K562 (cell line): Measurements from ENCODE around the gene SELENOI. TPM values are rescaled to one million over a fixed set of nuclear protein-coding genes. Genes with fewer than 3 reads are reported as not detected.
A peak's percentile ranks its signal among the peaks of the same experiment; 100 is the strongest.

Experiments used
- ATAC-seq: fragments of 200-7000 bp; cut with Tn5 transposase; 3 replicates; pipeline ENCODE4 v1.9.1; 2020; ENCODE audit warnings: moderate library complexity
- BruUV-seq: library from RNA; stranded (reverse); fragments of 400-500 nt; replicated peaks from 2 replicates; lab custom pipeline; 2021; lab: Mats Ljungman, UMichigan
- CTCF ChIA-PET: fragments of 300-600 bp; formaldehyde crosslinking; extraction: SDS; loops from one replicate; lab custom pipeline; 2021; ENCODE audit warnings: low intra/inter-chr PET ratio; lab: Yijun Ruan, JAX
- POLR2A ChIA-PET: fragments of 300-600, 350-650 bp; sonication (Branson Sonifier 250); formaldehyde crosslinking; extraction: SDS; loops from one replicate; lab custom pipeline; 2021; ENCODE audit warnings: antibody characterized with exemption, inconsistent platforms; lab: Yijun Ruan, JAX
- DNase-seq, 4 experiments: peaks; one replicate each; pipeline versions ENCODE4 v3.0.0 to v3.0.0-alpha.2; 2011 to 2018; ENCODE audit warnings: low spot score in 3 of 4, mixed read lengths in 3 of 4; ENCODE audit errors: extremely low read depth in 1 of 4
- FAIRE-seq: peaks from 2 replicates; lab custom pipeline; 2011; peaks lifted over from hg19 to GRCh38; lab: Jason Lieb, UNC
- H2AFZ ChIP-seq: 2 replicates; pipeline ENCODE4 v1.6.0; 2011; ENCODE audit warnings: low read depth, low read length, control low read depth, inconsistent platforms
- H3K27ac ChIP-seq: fragments of 200-600 bp; 3 replicates; pipeline ENCODE4 v1.8.0; 2011; ENCODE audit warnings: low read depth, mild to moderate bottlenecking, control low read depth, inconsistent platforms, low read length, moderate library complexity, mixed read lengths; ENCODE audit errors: extremely low read depth
- H3K27me3 ChIP-seq, 2 experiments: fragments of 300-600 bp in 1 of 2; 2 replicates in 1 of 2; 3 replicates in 1 of 2; pipeline versions ENCODE4 v1.6.0 to v1.8.0; 2011; ENCODE audit warnings: inconsistent platforms in 2 of 2, low read length in 2 of 2, mild to moderate bottlenecking in 1 of 2, mixed read lengths in 1 of 2, moderate library complexity in 1 of 2; ENCODE audit not compliant: control insufficient read depth in 2 of 2, insufficient read depth in 2 of 2
- H3K36me3 ChIP-seq: fragments of 300-600 bp; 3 replicates; pipeline ENCODE4 v1.8.0; 2011; ENCODE audit warnings: mild to moderate bottlenecking, low read length, inconsistent platforms; ENCODE audit not compliant: control insufficient read depth, insufficient read depth
- H3K4me1 ChIP-seq, 2 experiments: fragments of 200-600 bp in 1 of 2; replicated peaks in 1 of 2; 2 replicates in 1 of 2; 3 replicates in 1 of 2; pipeline versions ENCODE4 v1.5.1 to v1.8.0; 2011; ENCODE audit warnings: inconsistent platforms in 2 of 2, low read length in 2 of 2, mild to moderate bottlenecking in 1 of 2, mixed read lengths in 1 of 2, moderate library complexity in 1 of 2; ENCODE audit not compliant: control insufficient read depth in 2 of 2, insufficient read depth in 2 of 2
- H3K4me2 ChIP-seq: 2 replicates; pipeline ENCODE4 v1.6.1; 2011; ENCODE audit warnings: low read length, control low read depth, inconsistent platforms, mixed read lengths; ENCODE audit not compliant: insufficient read depth
- H3K4me3 ChIP-seq: fragments of 200-600 bp; sonication (generic), shearing (Covaris generic); 2 replicates; pipeline ENCODE4 v1.5.1; 2016; ENCODE audit warnings: control low read depth, inconsistent platforms
- H3K79me2 ChIP-seq: fragments of 200-600 bp; 3 replicates; pipeline ENCODE4 v1.8.0; 2011; ENCODE audit warnings: low read length, inconsistent platforms; ENCODE audit not compliant: control insufficient read depth, insufficient read depth
- H3K9ac ChIP-seq, 2 experiments: 2 replicates each; pipeline versions ENCODE4 v1.6.0 to v1.6.1; 2011; ENCODE audit warnings: low read depth in 2 of 2, low read length in 2 of 2, control low read depth in 1 of 2, inconsistent platforms in 1 of 2, mild to moderate bottlenecking in 1 of 2, mixed read lengths in 1 of 2; ENCODE audit not compliant: insufficient read depth in 1 of 2
- H3K9me1 ChIP-seq: one replicate; pipeline ENCODE4 v1.6.0; 2011; ENCODE audit warnings: inconsistent platforms, mild to moderate bottlenecking, low read length, moderate library complexity; ENCODE audit not compliant: control insufficient read depth, insufficient read depth
- H3K9me3 ChIP-seq: replicated peaks from 2 replicates; pipeline ENCODE4 v1.5.1; 2011; ENCODE audit warnings: low read depth, low read length, inconsistent platforms; ENCODE audit not compliant: control insufficient read depth, insufficient read depth
- H4K20me1 ChIP-seq: replicated peaks from 2 replicates; pipeline ENCODE4 v1.6.1; 2011; ENCODE audit warnings: low read length, inconsistent platforms, mixed read lengths; ENCODE audit not compliant: control insufficient read depth, insufficient read depth
- HNRNPL ChIP-seq: fragments of 200-400 bp; formaldehyde crosslinking; IDR thresholded peaks from 2 replicates; pipeline ENCODE4 v1.6.1; 2017; ENCODE audit warnings: low read depth, mild to moderate bottlenecking, low read length
- MTF1 ChIP-seq: fragments of 250-450 bp; sonication (Bioruptor Pico); IDR thresholded peaks from 2 replicates; pipeline ENCODE4 v1.9.0; 2021; ENCODE audit warnings: moderate library complexity, mild to moderate bottlenecking, inconsistent platforms, borderline replicate concordance
- NFATC3 ChIP-seq: fragments of 450-650 bp; IDR thresholded peaks from 2 replicates; pipeline ENCODE4 v1.6.1; 2017; ENCODE audit warnings: mild to moderate bottlenecking
- TAL1 ChIP-seq: fragments of 450-650 bp; IDR thresholded peaks from 2 replicates; pipeline ENCODE4 v1.6.1; 2016; ENCODE audit warnings: mild to moderate bottlenecking
- WGBS: fragments of 100-300 bp; shearing (Covaris generic); methylation state at CpG from one replicate; pipeline ENCODE4 v1.1.6; 2016; ENCODE audit warnings: low coverage, mixed read lengths; ENCODE audit not compliant: insufficient coverage; ENCODE audit errors: missing lambda C conversion rate; 5-methylcytosine and 5-hydroxymethylcytosine counted together
- in situ Hi-C: fragments of 300-500 bp; cut with MboI; formaldehyde crosslinking; loops from 4 replicates; pipeline ENCODE4 v1.15.0; 2018; ENCODE audit warnings: inconsistent platforms, mixed read lengths
- intact Hi-C: fragments of 100-400 bp; cut with micrococcal nuclease; formaldehyde crosslinking; loops from 2 replicates; pipeline ENCODE4 v1.14.2; 2022
- polyA plus RNA-seq, 8 experiments: library from polyadenylated mRNA; depleted of rRNA in 4 of 8; stranded (reverse) in 5 of 8; unstranded in 3 of 8; fragments of >200 nt; fragmentation: Nextera tagmentation in 2 of 8; fragmentation: Illumina TruSeq in 1 of 8; extraction: Ambion mirVana in 2 of 8; extraction: Trizol in 1 of 8; gene quantifications; 2 replicates each; pipeline versions ENCODE4 v1.2.1 to v1.2.3, GENCODE V29; 2011 to 2014; ENCODE audit warnings: inconsistent platforms in 1 of 8, missing spikeins in 1 of 8
- total RNA-seq, 7 experiments: library from RNA; depleted of rRNA in 6 of 7; stranded (reverse); fragments of >200 nt in 6 of 7; fragmentation: Illumina TruSeq in 2 of 7; extraction: Trizol in 2 of 7; gene quantifications; 2 replicates each; pipeline versions ENCODE4 v1.2.1 to v1.2.3, GENCODE V29; 2011 to 2021; ENCODE audit warnings: low replicate concordance in 1 of 7
- TF ChIP-seq, protein P1 (sequence below): fragments of 450-650 bp; IDR thresholded peaks from 2 replicates; pipeline ENCODE4 v1.6.1; 2018; ENCODE audit not compliant: partially characterized antibody

The SELENOI gene
- total and polyA plus RNA-seq, 9 of the 15 experiments (the other 6 are each of a cell fraction or from before 2014, with no cell fraction given): 9.6 to 46.9 (median 24.4) TPM

DNA sequence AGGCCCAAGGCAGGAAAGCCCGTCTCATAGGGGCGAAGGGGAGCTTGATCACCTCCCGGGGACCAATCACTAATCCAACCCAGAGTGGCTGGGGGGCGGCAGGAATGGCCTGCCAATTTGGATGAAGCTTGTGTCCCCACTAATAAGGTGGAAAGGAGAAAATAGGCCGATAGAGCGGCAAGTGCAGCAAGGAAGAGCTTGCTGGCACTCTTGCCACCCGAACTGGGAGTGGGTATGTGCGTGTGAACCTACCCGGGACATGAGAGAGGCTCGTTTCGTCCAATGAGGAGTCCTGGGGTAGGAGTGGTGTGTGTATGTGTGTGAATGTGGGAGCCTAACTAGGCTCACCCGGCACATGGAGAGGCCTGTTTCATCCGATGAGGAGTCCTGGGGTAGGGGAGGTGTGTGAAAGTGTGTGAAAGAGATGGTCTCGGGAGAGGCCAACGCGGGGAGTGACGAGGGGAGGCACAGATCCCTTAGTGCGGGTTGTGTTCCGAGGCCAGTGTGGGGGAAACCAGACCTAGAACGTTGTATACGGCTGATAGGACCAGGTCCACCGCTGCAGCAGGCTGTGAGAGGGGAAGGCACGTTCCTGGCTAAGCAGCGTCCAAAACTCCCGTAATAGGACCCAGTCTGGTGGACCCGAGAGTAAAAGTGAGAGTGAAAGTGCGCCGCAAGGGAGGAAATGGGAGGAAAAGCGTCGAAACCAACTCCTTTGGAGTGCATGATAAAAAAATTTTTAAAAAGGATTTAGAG lies 47.1 kb upstream of the SELENOI start:
- FAIRE-seq: no peak
- 64% methylated on average over 23 of the region's 30 CpGs for WGBS
- CTCF ChIA-PET: no interaction called here
- Histone ChIP-seq H3K4me2 (peak overlapping the region; percentile 51), H2AFZ (peak overlapping the region; percentile 64), H3K27ac (no peak overlapping the region), H3K79me2 (no peaks in the 10 kb centered on the region), H3K4me1 (peaks cover 0 to 2% of the 10 kb centered on the region in 2 experiments; a peak in 1 of 5 replicates), H3K9ac (no peak overlapping the region; a peak in 1 of 4 replicates), H4K20me1 (no peaks in the 10 kb centered on the region), H3K4me3 (no peak overlapping the region), H3K9me3 (no peaks in the 10 kb centered on the region), H3K36me3 (no peaks in the 10 kb centered on the region), H3K27me3 (peaks cover 6 to 20% of the 10 kb centered on the region in 2 experiments; a peak in 3 of 5 replicates), H3K9me1 (no peaks in the 10 kb centered on the region)
- no peak for DNase-seq
- ATAC-seq: peak; percentile 40; the same call in 2 of the 3 replicates
- in situ Hi-C loops (no loop called here), intact Hi-C loops (no loop called here)
- no TSS peak for BruUV-seq
- TF ChIP-seq TAL1 (no peak), NFATC3 (no peak), HNRNPL (no peak), MTF1 (no peak)
- TF ChIP-seq, protein P1, sequence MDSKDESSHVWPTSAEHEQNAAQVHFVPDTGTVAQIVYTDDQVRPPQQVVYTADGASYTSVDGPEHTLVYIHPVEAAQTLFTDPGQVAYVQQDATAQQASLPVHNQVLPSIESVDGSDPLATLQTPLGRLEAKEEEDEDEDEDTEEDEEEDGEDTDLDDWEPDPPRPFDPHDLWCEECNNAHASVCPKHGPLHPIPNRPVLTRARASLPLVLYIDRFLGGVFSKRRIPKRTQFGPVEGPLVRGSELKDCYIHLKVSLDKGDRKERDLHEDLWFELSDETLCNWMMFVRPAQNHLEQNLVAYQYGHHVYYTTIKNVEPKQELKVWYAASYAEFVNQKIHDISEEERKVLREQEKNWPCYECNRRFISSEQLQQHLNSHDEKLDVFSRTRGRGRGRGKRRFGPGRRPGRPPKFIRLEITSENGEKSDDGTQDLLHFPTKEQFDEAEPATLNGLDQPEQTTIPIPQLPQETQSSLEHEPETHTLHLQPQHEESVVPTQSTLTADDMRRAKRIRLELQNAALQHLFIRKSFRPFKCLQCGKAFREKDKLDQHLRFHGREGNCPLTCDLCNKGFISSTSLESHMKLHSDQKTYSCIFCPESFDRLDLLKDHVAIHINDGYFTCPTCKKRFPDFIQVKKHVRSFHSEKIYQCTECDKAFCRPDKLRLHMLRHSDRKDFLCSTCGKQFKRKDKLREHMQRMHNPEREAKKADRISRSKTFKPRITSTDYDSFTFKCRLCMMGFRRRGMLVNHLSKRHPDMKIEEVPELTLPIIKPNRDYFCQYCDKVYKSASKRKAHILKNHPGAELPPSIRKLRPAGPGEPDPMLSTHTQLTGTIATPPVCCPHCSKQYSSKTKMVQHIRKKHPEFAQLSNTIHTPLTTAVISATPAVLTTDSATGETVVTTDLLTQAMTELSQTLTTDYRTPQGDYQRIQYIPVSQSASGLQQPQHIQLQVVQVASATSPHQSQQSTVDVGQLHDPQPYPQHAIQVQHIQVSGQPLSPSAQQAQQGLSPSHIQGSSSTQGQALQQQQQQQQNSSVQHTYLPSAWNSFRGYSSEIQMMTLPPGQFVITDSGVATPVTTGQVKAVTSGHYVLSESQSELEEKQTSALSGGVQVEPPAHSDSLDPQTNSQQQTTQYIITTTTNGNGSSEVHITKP: peak; percentile 13
- POLR2A ChIA-PET: interaction anchor here (1.1 to 1.7 kb wide), 2 partner anchors 9 to 18 kb away, joined by 3 to 8 read pairs; no protein-coding TSS in a partner anchor
